Endodermal cell (in vitro differentiated cells): ENCODE measurements around the gene LYRM2. TPM values are rescaled to one million over a fixed set of nuclear protein-coding genes. Genes with fewer than 3 reads are reported as not detected.

Experiments used
- DNase-seq: peaks from one replicate; pipeline ENCODE4 v3.0.0-alpha.2; 2017
- H3K27ac ChIP-seq: 2 replicates; pipeline ENCODE4 v1.5.1; 2013; ENCODE audit warnings: mild to moderate bottlenecking, low read depth, low read length, moderate library complexity
- H3K27me3 ChIP-seq: 2 replicates; pipeline ENCODE4 v1.6.1; 2013; ENCODE audit warnings: mild to moderate bottlenecking, low read length, moderate library complexity; ENCODE audit not compliant: insufficient read depth, control insufficient read depth, poor library complexity, severe bottlenecking
- H3K36me3 ChIP-seq: 2 replicates; pipeline ENCODE4 v1.7.0; 2013; ENCODE audit warnings: mild to moderate bottlenecking, low read length, moderate library complexity; ENCODE audit not compliant: control insufficient read depth, insufficient read depth
- H3K4me1 ChIP-seq: one replicate; pipeline ENCODE4 v1.7.0; 2013; ENCODE audit warnings: low read length; ENCODE audit not compliant: control insufficient read depth, insufficient read depth
- H3K4me3 ChIP-seq: 2 replicates; pipeline ENCODE4 v1.5.1; 2013; ENCODE audit warnings: mild to moderate bottlenecking, low read length, moderate library complexity
- H3K9ac ChIP-seq: 2 replicates; pipeline ENCODE4 v1.6.1; 2013; ENCODE audit warnings: mild to moderate bottlenecking, low read length, moderate library complexity; ENCODE audit not compliant: poor library complexity, severe bottlenecking; ENCODE audit errors: extremely low read depth
- H3K9me3 ChIP-seq: 2 replicates; pipeline ENCODE4 v1.6.1; 2013; ENCODE audit warnings: mild to moderate bottlenecking, low read length, moderate library complexity; ENCODE audit not compliant: control insufficient read depth
- H3K27ac Mint-ChIP-seq: 2 replicates; pipeline ENCODE4 v1.8.0; 2020; ENCODE audit warnings: mixed read lengths
- H3K27me3 Mint-ChIP-seq: 2 replicates; pipeline ENCODE4 v1.8.0; 2021; ENCODE audit warnings: mild to moderate bottlenecking, mixed read lengths; ENCODE audit not compliant: insufficient read depth
- H3K36me3 Mint-ChIP-seq: 2 replicates; pipeline ENCODE4 v1.8.0; 2020; ENCODE audit warnings: low read depth, mixed read lengths
- H3K4me1 Mint-ChIP-seq: 2 replicates; pipeline ENCODE4 v1.8.0; 2020; ENCODE audit warnings: mixed read lengths
- H3K4me3 Mint-ChIP-seq: 2 replicates; pipeline ENCODE4 v1.8.0; 2020; ENCODE audit warnings: mild to moderate bottlenecking, moderate library complexity, mixed read lengths
- H3K9me3 Mint-ChIP-seq: 2 replicates; pipeline ENCODE4 v1.8.0; 2020; ENCODE audit warnings: mild to moderate bottlenecking, mixed read lengths
- WGBS, 2 experiments: methylation state at CpG; one replicate each; pipeline versions ENCODE4 v1.1.5 to v1.1.7; 2013; ENCODE audit warnings: missing lambda C conversion rate in 2 of 2, mixed read lengths in 1 of 2; ENCODE audit not compliant: insufficient coverage in 1 of 2, insufficient read length in 1 of 2; 5-methylcytosine and 5-hydroxymethylcytosine counted together
- total RNA-seq, 2 donors: library from RNA; stranded (reverse); fragmentation: NEBNext Ultra II Directional in 1 of 2; extraction: Animal tissue kit (Norgen Biotek cat#: 25700) in 1 of 2; gene quantifications; 2 replicates in 1 of 2; 3 replicates in 1 of 2; pipeline ENCODE4 v1.2.1, GENCODE V29; 2021
- TF ChIP-seq, protein P1 (sequence below): fragments of 200-600 bp; sonication (generic); conservative IDR thresholded peaks from 2 replicates; pipeline ENCODE4 v1.5.0; 2021; ENCODE audit warnings: antibody characterized with exemption, mild to moderate bottlenecking

The LYRM2 gene
- total RNA-seq, 2 donors from 2014 or later, result 20.4 to 21.9 TPM

DNA sequence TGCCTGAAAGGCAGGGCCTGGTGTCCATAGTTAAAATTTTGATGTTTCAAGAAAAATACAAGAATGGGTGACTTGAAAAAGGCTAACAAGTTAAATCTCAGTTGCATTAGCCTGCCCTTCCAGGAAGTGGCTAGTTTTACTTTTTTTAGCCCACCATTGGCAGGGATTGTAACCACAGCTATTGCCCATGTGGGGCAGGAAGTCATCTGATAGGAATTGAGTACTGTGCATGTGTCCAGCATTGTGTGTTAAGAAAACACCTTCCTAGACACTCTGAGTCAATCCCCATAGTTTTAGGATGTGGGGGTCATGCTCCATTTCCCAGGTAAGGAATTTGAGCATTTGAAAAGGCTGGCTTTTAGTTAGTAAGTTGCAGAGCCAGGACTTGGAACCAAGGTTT, 26.9 kb downstream of the LYRM2 start:
- DNase-seq, result no peak
- Histone ChIP-seq H3K4me1 (no peaks in the 10 kb centered on the region), H3K27me3 (no peaks in the 10 kb centered on the region), H3K4me3 (no peak overlapping the region), H3K9me3 (no peaks in the 10 kb centered on the region), H3K36me3 (peaks cover 86% of the 10 kb centered on the region), H3K9ac (no peak overlapping the region), H3K27ac (no peak overlapping the region)
- peaks cover 9% of the 10 kb centered on the region for H3K4me1 Mint-ChIP-seq
- no peaks in the 10 kb centered on the region for H3K27me3 Mint-ChIP-seq
- TF ChIP-seq, protein P1, sequence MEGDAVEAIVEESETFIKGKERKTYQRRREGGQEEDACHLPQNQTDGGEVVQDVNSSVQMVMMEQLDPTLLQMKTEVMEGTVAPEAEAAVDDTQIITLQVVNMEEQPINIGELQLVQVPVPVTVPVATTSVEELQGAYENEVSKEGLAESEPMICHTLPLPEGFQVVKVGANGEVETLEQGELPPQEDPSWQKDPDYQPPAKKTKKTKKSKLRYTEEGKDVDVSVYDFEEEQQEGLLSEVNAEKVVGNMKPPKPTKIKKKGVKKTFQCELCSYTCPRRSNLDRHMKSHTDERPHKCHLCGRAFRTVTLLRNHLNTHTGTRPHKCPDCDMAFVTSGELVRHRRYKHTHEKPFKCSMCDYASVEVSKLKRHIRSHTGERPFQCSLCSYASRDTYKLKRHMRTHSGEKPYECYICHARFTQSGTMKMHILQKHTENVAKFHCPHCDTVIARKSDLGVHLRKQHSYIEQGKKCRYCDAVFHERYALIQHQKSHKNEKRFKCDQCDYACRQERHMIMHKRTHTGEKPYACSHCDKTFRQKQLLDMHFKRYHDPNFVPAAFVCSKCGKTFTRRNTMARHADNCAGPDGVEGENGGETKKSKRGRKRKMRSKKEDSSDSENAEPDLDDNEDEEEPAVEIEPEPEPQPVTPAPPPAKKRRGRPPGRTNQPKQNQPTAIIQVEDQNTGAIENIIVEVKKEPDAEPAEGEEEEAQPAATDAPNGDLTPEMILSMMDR, result no peak
- peaks cover 54% of the 10 kb centered on the region for H3K36me3 Mint-ChIP-seq
- no peaks in the 10 kb centered on the region for H3K9me3 Mint-ChIP-seq
- H3K27ac Mint-ChIP-seq, result no peak overlapping the region
- H3K4me3 Mint-ChIP-seq, result no peak overlapping the region

DNA sequence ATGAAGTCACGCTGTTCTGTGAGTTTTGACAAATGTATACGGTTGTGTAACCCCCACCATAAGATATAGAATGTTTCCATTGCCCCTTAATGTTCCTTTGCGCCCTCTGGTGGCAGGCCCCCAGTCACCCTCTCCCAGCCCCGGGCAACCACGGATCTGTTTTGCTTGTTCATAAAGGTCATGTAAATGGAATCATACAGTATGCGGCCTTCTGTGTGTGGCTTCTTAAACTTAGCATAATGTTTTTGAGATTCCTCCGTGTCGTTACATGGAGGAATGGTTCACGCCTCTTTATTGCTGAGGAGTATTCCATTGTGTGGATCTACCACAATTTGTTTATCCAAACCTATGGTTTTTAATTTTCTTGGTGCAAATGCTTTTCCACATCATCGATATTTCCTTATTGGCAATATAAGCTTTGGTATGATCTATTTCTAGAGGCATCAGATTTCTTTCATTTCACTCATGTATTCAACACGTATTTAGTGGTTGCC, 28.4 kb downstream of the LYRM2 start:
- WGBS, 2 experiments, result 72 to 79% methylated on average over 5 to 11 of the region's 11 CpGs
- Mint-ChIP-seq H3K4me1 (peaks cover 9% of the 10 kb centered on the region), H3K27ac (no peak overlapping the region)

DNA sequence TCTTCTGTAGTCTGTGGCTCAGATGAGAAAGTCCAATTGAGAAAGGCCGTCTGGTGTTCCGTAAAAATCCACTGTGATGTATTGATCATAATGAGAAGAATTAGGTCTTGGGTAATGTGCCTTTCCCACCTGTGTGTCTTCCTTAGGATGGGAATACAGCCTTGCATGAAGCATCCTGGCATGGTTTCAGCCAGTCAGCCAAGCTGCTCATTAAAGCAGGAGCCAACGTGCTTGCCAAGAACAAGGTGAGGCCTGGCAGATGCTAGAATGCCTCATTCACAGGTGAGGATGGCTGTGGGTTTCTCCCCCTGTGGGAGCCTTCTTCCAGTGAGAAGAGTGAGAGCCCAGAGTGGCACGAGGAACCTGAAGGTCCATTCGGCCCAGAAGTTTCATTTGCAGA, 32.7 kb downstream of the LYRM2 start:
- Histone ChIP-seq H3K4me3 (no peak overlapping the region), H3K9ac (no peak overlapping the region), H3K27ac (no peak overlapping the region), H3K27me3 (no peaks in the 10 kb centered on the region), H3K4me1 (peaks cover 7% of the 10 kb centered on the region), H3K9me3 (no peaks in the 10 kb centered on the region), H3K36me3 (peaks cover 67% of the 10 kb centered on the region)
- H3K9me3 Mint-ChIP-seq, result no peaks in the 10 kb centered on the region
- H3K36me3 Mint-ChIP-seq, result peaks cover 43% of the 10 kb centered on the region
- DNase-seq, result no peak
- no peak overlapping the region for H3K27ac Mint-ChIP-seq
- TF ChIP-seq, protein P1, result no peak
- no peaks in the 10 kb centered on the region for H3K27me3 Mint-ChIP-seq
- H3K4me3 Mint-ChIP-seq, result no peak overlapping the region
- 79 to 92% methylated on average over 2 to 5 of the region's 5 CpGs for WGBS, 2 experiments
- H3K4me1 Mint-ChIP-seq, result peaks cover 24% of the 10 kb centered on the region

More for the DNA sequence above, 28.4 kb downstream of the LYRM2 start:
- Mint-ChIP-seq H3K36me3 (peaks cover 57% of the 10 kb centered on the region), H3K27me3 (no peaks in the 10 kb centered on the region), H3K9me3 (no peaks in the 10 kb centered on the region), H3K4me3 (no peak overlapping the region)
- no peaks in the 10 kb centered on the region for H3K4me1 ChIP-seq
- no peak overlapping the region for H3K27ac ChIP-seq
- H3K9ac ChIP-seq, result no peak overlapping the region
- H3K27me3 ChIP-seq, result no peaks in the 10 kb centered on the region
- no peak overlapping the region for H3K4me3 ChIP-seq
- TF ChIP-seq, protein P1, result peak; percentile 99
- no peaks in the 10 kb centered on the region for H3K9me3 ChIP-seq
- peaks cover 84% of the 10 kb centered on the region for H3K36me3 ChIP-seq
- DNase-seq, result peak; percentile 92
